ENCODE results near the gene ABTB2.
"Not testable (repeated sequence)": the region's sequence is repeated elsewhere in the genome, so short reads cannot be mapped to it uniquely, and the experiment has no call there.

Gene ABTB2

DNA sequence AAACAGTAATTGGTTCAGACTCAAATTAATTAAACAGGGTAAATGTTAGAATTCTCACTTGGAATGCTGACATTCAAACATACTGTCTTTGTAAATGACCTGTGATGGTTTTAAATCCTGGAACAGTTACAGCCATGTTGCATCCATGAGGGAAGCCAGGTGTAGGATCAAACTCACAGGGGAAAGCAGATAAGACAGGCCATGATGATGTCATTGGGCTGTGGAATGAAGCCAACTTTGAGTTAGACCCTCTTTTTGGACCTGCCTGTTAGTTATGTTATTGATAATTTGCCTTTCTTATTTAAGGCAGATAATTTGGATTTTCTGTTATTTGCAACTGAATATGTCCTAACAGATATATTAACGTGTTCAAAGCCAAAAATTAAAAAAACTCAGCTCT is 39.3 kb upstream of the ABTB2 start:
- no peak for DNase-seq (ENCODE audit: extremely low read depth, low read depth)
- TF ChIP-seq, protein P1, sequence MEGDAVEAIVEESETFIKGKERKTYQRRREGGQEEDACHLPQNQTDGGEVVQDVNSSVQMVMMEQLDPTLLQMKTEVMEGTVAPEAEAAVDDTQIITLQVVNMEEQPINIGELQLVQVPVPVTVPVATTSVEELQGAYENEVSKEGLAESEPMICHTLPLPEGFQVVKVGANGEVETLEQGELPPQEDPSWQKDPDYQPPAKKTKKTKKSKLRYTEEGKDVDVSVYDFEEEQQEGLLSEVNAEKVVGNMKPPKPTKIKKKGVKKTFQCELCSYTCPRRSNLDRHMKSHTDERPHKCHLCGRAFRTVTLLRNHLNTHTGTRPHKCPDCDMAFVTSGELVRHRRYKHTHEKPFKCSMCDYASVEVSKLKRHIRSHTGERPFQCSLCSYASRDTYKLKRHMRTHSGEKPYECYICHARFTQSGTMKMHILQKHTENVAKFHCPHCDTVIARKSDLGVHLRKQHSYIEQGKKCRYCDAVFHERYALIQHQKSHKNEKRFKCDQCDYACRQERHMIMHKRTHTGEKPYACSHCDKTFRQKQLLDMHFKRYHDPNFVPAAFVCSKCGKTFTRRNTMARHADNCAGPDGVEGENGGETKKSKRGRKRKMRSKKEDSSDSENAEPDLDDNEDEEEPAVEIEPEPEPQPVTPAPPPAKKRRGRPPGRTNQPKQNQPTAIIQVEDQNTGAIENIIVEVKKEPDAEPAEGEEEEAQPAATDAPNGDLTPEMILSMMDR (IDR thresholded peaks at IDR 0.05; ENCODE audit: low read depth, low read length): no peak

DNA sequence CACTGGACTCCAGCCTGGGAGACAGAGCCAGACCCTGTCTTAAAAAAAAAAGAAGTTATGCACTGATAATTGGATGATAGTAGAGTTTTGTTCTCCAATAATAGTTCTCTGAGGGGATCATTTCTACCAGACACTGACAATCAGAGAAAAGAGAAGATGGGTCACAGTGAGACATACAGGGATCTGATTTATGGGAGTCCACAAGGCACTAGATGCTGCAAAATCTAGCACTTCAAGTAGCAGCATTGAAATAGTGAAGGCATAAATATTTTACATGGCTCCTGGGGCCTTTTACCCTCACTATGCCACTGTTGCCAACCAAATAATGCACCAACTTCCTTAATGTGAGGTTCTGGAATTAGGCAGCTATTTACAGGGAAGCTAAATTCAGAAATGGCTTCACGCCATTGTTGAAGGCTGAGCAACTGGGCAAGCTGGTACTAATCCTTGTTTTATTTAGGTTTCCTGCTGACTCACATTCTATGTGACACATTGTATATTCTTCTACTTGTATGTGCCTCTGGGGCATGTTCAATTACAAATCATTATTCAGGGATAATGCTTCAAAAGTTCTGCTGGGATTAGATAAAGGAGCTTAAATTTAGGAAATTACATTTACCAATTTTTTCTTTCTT is 38.2 kb upstream of the ABTB2 start:
- DNase-seq (ENCODE audit: extremely low read depth, low read depth): peak; percentile 25
- TF ChIP-seq, protein P1 (IDR thresholded peaks at IDR 0.05; ENCODE audit: low read depth, low read length): no peak

DNA sequence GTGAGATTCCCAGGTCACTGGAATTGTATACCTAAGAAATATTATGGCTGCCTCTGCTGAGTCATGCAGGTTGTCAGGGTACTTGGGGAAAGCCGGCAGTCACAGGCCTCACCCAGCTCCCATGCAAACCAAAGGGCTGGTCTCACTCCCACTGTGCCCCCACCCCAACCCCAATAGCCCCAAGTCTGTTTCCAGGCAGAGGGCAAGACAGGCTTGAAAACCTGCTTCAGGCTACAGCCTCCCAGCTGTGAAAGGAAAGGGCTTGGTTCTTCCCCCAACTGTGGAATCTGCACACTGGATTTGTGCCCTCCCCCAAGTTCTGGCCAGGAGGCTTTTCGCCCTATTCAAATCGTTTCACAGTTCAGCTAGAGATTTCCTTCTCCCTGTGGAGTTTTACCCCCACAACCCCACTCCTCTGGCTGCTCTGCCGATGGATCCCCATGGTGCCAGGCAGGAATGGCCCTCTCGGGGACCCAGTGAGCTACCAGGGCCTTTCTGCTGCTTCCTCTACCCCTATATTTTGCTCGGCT is 37.0 kb upstream of the ABTB2 start:
- TF ChIP-seq, protein P1 (IDR thresholded peaks at IDR 0.05; ENCODE audit: low read depth, low read length): no peak
- no peak for DNase-seq (ENCODE audit: extremely low read depth, low read depth)

DNA sequence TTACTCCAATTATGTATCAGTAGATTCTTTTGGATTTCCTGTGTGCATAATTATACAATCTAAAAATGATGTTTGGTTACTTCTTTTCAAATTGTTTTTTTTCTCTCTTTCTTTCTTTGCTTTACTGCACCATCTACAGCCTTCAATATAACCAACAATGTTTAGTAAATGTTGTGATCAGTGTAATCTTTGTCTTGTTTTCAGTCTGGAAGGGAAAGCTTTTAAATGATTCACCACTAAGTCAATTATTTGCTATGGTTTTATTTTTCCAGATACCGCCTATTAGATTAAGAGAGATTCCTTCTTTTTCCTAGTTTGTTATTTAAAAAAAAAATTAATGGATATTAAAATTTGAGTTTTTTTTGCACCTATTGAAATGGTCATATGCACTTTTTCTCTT is 29.8 kb upstream of the ABTB2 start:
- TF ChIP-seq, protein P1 (IDR thresholded peaks at IDR 0.05; ENCODE audit: low read depth, low read length): no peak
- DNase-seq (ENCODE audit: extremely low read depth, low read depth): no peak

DNA sequence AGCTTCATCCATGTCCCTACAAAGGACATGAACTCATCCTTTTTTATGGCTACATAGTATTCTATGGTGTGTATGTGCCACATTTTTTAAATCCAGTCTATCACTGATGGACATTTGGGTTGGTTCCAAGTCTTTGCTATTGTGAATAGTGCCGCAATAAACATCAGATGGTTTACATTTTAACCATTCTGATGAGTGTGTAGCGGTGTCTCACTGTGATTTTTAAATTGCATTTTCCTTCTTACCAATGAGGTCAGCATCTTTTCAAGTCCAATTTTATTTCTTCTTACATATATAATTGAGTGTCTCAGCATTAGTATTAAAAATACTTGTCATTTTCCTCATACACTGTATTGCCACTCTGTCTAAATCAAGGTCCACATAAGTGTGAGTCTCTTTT is 28.5 kb upstream of the ABTB2 start:
- DNase-seq (ENCODE audit: extremely low read depth, low read depth): not testable (repeated sequence)

DNA sequence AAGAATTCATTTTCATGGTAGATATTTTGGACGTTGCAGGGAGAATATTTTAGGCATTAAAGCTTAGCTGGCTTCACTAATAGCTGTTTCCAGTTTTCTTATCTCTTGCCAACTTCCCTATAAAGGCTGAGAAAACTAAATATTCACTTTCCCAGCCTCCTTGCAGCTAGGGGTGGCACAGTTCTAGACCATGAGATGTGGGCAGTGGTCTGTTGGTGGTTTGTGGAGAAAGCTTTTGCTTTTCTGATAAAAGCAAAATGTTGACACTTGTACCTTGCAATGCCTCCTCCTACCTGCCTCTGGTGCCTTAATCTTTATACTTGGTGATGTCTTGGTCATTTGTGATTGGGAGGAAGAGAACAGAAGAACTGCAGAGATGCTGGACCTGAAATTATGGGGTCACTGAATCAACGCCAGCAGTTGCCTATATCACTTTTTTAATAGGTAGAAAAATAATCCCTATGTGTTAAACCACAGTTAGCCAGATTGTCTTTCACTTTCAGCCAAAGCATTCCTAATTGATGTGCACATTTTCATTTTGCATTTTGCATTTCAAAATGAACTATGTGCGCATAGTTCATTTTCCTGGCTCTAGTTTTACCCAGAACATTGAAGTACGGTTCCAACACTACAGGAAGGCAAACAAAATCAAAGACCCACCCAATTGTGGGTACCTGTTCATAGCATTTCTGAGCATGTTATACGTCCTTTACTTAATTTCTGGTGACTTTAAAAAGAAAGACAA is 24.9 kb upstream of the ABTB2 start:
- TF ChIP-seq, protein P1 (IDR thresholded peaks at IDR 0.05; ENCODE audit: low read depth, low read length): no peak
- no peak for DNase-seq (ENCODE audit: extremely low read depth, low read depth)

DNA sequence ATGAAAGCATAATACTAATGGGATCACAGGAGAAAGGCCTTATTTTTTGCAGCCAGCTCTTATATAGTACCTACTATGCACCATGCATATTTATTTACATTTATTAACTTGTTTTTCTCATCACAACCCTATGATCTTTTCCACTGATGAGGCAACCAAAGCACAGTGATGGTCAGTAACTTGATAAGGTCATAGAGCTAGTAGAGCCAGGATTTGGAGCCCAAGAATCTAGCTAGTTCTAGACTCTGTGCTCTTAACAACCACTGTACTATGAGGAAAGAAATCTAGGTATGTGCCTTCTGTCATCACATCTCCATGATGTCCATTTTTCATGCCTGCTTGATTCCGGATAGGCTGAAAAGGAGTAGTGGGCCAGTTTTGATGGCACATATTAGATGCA is 24.0 kb upstream of the ABTB2 start:
- DNase-seq (ENCODE audit: extremely low read depth, low read depth): no peak

More for the DNA sequence above, 24.0 kb upstream of the ABTB2 start:
- TF ChIP-seq, protein P1 (IDR thresholded peaks at IDR 0.05; ENCODE audit: low read depth, low read length): no peak

Measured in AG09319 (cell line).